Activated naive CD4-positive, alpha-beta T cell treated with anti-CD3 and anti-CD28 coated beads, Interleukin-2, amount 50 U/mL, for 24 hours (primary cell): ENCODE data around the gene TTC34.
A peak's percentile ranks its signal among the peaks of the same experiment; 100 is the strongest.
"Not testable (repeated sequence)": the region's sequence is repeated elsewhere in the genome, so short reads cannot be mapped to it uniquely, and the experiment has no call there.

ENCODE experiments used
- H3K27ac Mint-ChIP-seq: one replicate; pipeline ENCODE4 v1.8.0; 2021; ENCODE audit warnings: mild to moderate bottlenecking, mixed read lengths
- H3K27me3 Mint-ChIP-seq: one replicate; pipeline ENCODE4 v1.8.0; 2021; ENCODE audit warnings: mixed read lengths
- H3K36me3 Mint-ChIP-seq: one replicate; pipeline ENCODE4 v1.8.0; 2021; ENCODE audit warnings: mixed read lengths
- H3K4me1 Mint-ChIP-seq: one replicate; pipeline ENCODE4 v1.8.0; 2021; ENCODE audit warnings: mixed read lengths
- H3K4me3 Mint-ChIP-seq: one replicate; pipeline ENCODE4 v1.8.0; 2021; ENCODE audit warnings: mild to moderate bottlenecking, mixed read lengths
- H3K9me3 Mint-ChIP-seq: one replicate; pipeline ENCODE4 v1.8.0; 2021; ENCODE audit warnings: mixed read lengths

Gene TTC34

DNA sequence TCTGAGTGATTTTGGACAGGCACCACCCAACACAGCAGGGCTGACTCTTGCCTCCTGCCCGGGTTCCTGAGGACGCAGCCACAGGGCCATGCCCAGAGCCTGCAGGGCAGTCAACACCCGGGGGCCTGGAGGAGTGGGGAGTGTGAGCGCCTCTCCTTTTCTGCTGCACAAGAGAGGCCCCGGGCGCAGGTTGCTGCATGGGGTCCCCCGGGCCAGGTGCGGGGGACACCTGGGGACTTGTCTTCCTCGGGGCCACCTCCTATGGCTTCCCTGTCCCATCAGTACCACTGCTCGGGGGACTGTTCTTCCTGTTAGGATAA is 6.9 kb upstream of the TTC34 start:
- H3K36me3 Mint-ChIP-seq: no peaks in the 10 kb centered on the region
- H3K4me3 Mint-ChIP-seq: no peak overlapping the region
- no peak overlapping the region for H3K27ac Mint-ChIP-seq
- H3K27me3 Mint-ChIP-seq: peaks cover 1% of the 10 kb centered on the region
- no peaks in the 10 kb centered on the region for H3K9me3 Mint-ChIP-seq
- no peaks in the 10 kb centered on the region for H3K4me1 Mint-ChIP-seq

GRCh38 chr1:2807678-2808385 is 6.3 kb upstream of the TTC34 start:
- H3K36me3 Mint-ChIP-seq: no peaks in the 10 kb centered on the region
- H3K4me1 Mint-ChIP-seq: no peaks in the 10 kb centered on the region
- H3K9me3 Mint-ChIP-seq: no peaks in the 10 kb centered on the region
- H3K27ac Mint-ChIP-seq: no peak overlapping the region
- H3K4me3 Mint-ChIP-seq: no peak overlapping the region
- H3K27me3 Mint-ChIP-seq: peaks cover 1% of the 10 kb centered on the region

- H3K27ac Mint-ChIP-seq: no peak overlapping the region
- peaks cover 1% of the 10 kb centered on the region for H3K27me3 Mint-ChIP-seq
- H3K4me1 Mint-ChIP-seq: no peaks in the 10 kb centered on the region
- H3K4me3 Mint-ChIP-seq: no peak overlapping the region
- H3K36me3 Mint-ChIP-seq: no peaks in the 10 kb centered on the region
- H3K9me3 Mint-ChIP-seq: no peaks in the 10 kb centered on the region
Measured at GRCh38 chr1:2807036-2807435, 5.5 kb upstream of the TTC34 start.

GRCh38 chr1:2806591-2806990 is 5.1 kb upstream of the TTC34 start:
- Mint-ChIP-seq H3K9me3 (no peaks in the 10 kb centered on the region), H3K36me3 (no peaks in the 10 kb centered on the region), H3K4me1 (no peaks in the 10 kb centered on the region), H3K27me3 (peaks cover 1% of the 10 kb centered on the region), H3K4me3 (no peak overlapping the region), H3K27ac (no peak overlapping the region)

GRCh38 chr1:2805801-2806430 is 4.4 kb upstream of the TTC34 start:
- Mint-ChIP-seq H3K27me3 (peaks cover 1% of the 10 kb centered on the region), H3K27ac (peak overlapping the region; percentile 66), H3K4me3 (no peak overlapping the region), H3K9me3 (no peaks in the 10 kb centered on the region), H3K36me3 (no peaks in the 10 kb centered on the region), H3K4me1 (peaks cover 3% of the 10 kb centered on the region)

DNA sequence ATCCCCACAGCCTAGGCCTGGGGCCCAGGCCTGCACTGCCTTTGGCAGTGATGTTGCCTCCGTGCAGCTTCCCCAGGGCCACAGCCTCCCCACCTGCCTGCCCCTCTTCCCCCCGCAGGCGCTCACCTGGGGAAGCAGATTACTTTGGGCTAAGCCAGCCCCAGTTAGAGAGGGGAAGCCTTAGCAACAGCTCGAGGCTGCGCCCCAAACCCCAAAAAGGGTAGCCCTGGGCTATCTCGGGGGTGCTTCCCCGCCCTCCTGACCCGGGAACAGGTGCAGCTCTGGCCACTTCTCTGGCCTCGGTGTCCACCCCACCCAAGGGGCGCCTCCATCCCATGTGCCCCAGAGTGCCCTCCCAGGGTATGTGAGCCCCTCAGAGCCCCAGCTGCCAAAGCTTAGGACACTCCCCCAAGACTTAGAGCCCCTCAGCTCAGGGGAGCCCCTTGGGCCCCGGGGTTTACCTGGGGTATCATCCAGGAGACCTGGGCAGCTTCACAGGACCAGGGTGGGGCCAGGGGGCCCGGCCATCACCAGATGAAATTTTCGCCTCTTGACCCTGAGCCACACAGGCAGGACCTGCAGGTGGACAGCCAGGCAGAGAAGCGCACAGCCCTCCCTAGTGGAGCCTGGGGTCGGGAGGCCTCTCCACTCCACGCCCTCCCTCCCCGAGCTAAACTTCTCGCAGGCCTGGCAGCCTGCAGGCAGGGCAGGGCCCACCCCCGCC is 3.3 kb upstream of the TTC34 start:
- H3K9me3 Mint-ChIP-seq: no peaks in the 10 kb centered on the region
- no peak overlapping the region for H3K4me3 Mint-ChIP-seq
- peaks cover 1% of the 10 kb centered on the region for H3K27me3 Mint-ChIP-seq
- H3K27ac Mint-ChIP-seq: no peak overlapping the region
- no peaks in the 10 kb centered on the region for H3K36me3 Mint-ChIP-seq
- H3K4me1 Mint-ChIP-seq: peaks cover 3% of the 10 kb centered on the region

- Mint-ChIP-seq H3K9me3 (no peaks in the 10 kb centered on the region), H3K27ac (no peak overlapping the region), H3K36me3 (no peaks in the 10 kb centered on the region), H3K4me1 (peaks cover 3% of the 10 kb centered on the region), H3K27me3 (peaks cover 3% of the 10 kb centered on the region), H3K4me3 (no peak overlapping the region)
Measured at GRCh38 chr1:2803931-2804627, 2.6 kb upstream of the TTC34 start.

DNA sequence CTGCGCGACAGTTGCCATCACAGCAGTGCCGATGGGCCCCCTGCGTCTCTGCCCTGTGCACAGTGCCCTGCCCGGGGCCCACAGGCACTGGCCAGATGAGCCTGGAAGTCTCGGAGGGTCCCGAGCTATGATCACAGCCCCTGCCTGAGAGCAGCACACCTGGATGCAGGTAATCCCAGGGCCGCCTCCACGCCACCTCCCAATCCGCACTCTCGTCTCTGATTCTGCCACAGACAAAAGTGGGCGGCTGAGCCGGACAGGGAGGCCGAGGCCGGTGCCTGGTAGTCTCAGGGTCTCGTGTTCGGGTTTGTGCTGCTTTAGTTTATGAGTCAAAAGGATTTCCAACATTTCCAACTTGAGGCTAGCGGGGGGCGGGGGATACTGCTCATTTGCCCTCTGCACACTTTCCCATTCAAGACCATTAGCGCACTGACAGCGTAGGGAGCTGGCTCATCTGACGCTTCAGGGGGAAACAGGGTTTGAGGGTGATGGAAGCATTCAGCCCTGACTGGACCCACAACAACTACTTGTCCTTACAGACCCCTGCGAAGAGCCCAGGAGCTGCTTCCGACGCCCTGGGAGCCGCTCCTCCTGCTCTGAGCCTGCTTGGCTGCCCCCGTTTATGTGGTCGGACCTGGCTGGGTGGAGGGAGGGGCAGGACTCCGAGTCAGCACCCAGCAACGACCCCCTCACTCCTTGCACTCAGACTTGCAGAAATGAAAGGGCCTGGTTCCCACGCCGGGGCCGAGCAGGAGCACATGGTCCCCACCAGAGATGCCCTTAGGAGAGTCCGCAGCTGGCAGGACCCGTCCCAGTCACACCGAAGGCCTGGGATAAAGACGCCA is 1.8 kb upstream of the TTC34 start:
- Mint-ChIP-seq H3K36me3 (no peaks in the 10 kb centered on the region), H3K27me3 (peaks cover 3% of the 10 kb centered on the region)

DNA sequence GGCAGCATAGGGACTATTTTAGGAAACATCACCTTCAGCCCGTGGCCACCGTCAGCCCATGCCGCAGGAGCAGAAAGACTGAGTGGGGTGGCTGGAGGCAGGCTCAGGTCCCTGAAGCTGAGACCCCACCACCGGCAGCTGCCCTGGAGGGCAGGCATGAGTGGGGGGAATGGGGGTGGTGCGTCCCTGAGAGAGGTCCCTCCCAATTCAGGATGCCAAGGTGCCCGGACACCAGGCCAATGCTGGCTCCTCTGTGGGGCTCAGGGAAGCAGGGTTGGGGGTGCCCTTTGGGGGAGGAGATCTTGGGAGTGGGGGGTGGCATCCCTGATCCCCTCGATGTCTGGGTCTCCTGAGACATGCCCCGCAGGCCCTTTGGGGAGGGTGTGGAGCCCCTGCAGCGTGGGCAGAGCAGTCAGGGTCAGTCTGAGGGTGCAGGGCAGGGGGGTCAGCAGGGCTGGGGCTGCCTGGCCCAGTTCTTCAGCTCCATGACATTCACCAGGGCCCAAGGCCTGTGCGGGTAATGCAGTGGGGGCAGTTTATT is 998 bp upstream of the TTC34 start:
- Mint-ChIP-seq H3K36me3 (no peaks in the 10 kb centered on the region), H3K27me3 (peaks cover 3% of the 10 kb centered on the region), H3K9me3 (no peaks in the 10 kb centered on the region), H3K4me1 (peaks cover 3% of the 10 kb centered on the region), H3K27ac (no peak overlapping the region), H3K4me3 (no peak overlapping the region)

More for the DNA sequence above, 1.8 kb upstream of the TTC34 start:
- Mint-ChIP-seq H3K4me3 (no peak overlapping the region), H3K9me3 (no peaks in the 10 kb centered on the region), H3K4me1 (peaks cover 3% of the 10 kb centered on the region), H3K27ac (no peak overlapping the region)

- Mint-ChIP-seq H3K27me3 (peaks cover 5% of the 10 kb centered on the region), H3K4me3 (no peak overlapping the region), H3K36me3 (no peaks in the 10 kb centered on the region), H3K27ac (no peak overlapping the region), H3K4me1 (peaks cover 3% of the 10 kb centered on the region), H3K9me3 (no peaks in the 10 kb centered on the region)
Measured at GRCh38 chr1:2801046-2801445, 447 bp downstream of the TTC34 start.

GRCh38 chr1:2800664-2801045 is 838 bp downstream of the TTC34 start:
- Mint-ChIP-seq H3K4me1 (peaks cover 3% of the 10 kb centered on the region), H3K36me3 (no peaks in the 10 kb centered on the region), H3K4me3 (no peak overlapping the region), H3K27me3 (peaks cover 5% of the 10 kb centered on the region), H3K9me3 (no peaks in the 10 kb centered on the region), H3K27ac (no peak overlapping the region)

GRCh38 chr1:2799811-2800663 is 1.5 kb downstream of the TTC34 start:
- H3K9me3 Mint-ChIP-seq: no peaks in the 10 kb centered on the region
- peaks cover 5% of the 10 kb centered on the region for H3K27me3 Mint-ChIP-seq
- H3K36me3 Mint-ChIP-seq: no peaks in the 10 kb centered on the region
- H3K4me1 Mint-ChIP-seq: peaks cover 3% of the 10 kb centered on the region
- no peak overlapping the region for H3K27ac Mint-ChIP-seq
- H3K4me3 Mint-ChIP-seq: no peak overlapping the region

DNA sequence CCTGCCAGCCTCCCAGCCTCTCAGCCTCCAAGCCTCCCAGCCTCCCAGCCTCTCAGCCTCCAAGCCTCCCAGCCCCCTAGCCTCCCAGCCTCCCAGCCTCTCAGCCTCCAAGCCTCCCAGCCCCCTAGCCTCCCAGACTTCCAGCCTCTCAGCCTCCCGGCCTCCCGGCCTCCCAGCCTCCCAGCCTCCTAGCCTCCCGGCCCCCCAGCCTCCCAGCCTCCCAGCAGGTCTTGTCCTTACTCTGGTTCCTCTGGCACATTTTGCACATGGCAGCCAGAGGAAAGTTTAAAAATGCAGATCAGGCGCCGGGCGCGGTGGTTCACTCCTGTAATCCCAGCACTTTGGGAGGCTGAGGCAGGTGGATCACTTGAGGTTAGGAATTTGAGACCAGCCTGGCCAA is 2.5 kb downstream of the TTC34 start:
- H3K9me3 Mint-ChIP-seq, H3K4me3 Mint-ChIP-seq, H3K27me3 Mint-ChIP-seq, H3K27ac Mint-ChIP-seq, H3K4me1 Mint-ChIP-seq, H3K36me3 Mint-ChIP-seq: not testable (repeated sequence)

- Mint-ChIP-seq H3K27ac (no peak overlapping the region), H3K36me3 (peaks cover 3% of the 10 kb centered on the region), H3K9me3 (peaks cover 12% of the 10 kb centered on the region), H3K4me3 (no peak overlapping the region), H3K4me1 (peaks cover 3% of the 10 kb centered on the region), H3K27me3 (peaks cover 17% of the 10 kb centered on the region)
Measured at GRCh38 chr1:2797741-2798016, 3.8 kb downstream of the TTC34 start.
